HG03342 (cell line): ENCODE results near the gene LPP.

Experiments used
- ATAC-seq: cut with Tn5 transposase; IDR thresholded peaks from one replicate; pipeline ENCODE4 v1.9.1; 2021; ENCODE audit warnings: mild to moderate bottlenecking, moderate library complexity; ENCODE audit not compliant: unreplicated experiment

The LPP gene

GRCh38 chr3:188218603-188219002 lies 64.6 kb downstream of the LPP start:
- no peak for ATAC-seq

- ATAC-seq: no peak
Observed at GRCh38 chr3:188219147-188219546, 65.2 kb downstream of the LPP start.

GRCh38 chr3:188220097-188220788 lies 66.3 kb downstream of the LPP start:
- ATAC-seq: no peak

GRCh38 chr3:188220988-188221818 lies 67.2 kb downstream of the LPP start:
- no peak for ATAC-seq

GRCh38 chr3:188223936-188224335 lies 70.0 kb downstream of the LPP start:
- no peak for ATAC-seq

- no peak for ATAC-seq
Observed at GRCh38 chr3:188227442-188227841, 73.5 kb downstream of the LPP start.

- no peak for ATAC-seq
Observed at GRCh38 chr3:188229177-188229576, 75.2 kb downstream of the LPP start.

- no peak for ATAC-seq
Observed at GRCh38 chr3:188229726-188230125, 75.8 kb downstream of the LPP start.

GRCh38 chr3:188230962-188231361 lies 77.0 kb downstream of the LPP start:
- ATAC-seq: no peak

GRCh38 chr3:188231456-188231855 lies 77.5 kb downstream of the LPP start:
- ATAC-seq: no peak

- no peak for ATAC-seq
Observed at GRCh38 chr3:188232656-188233055, 78.7 kb downstream of the LPP start.

GRCh38 chr3:188233320-188233719 lies 79.4 kb downstream of the LPP start:
- ATAC-seq: no peak

GRCh38 chr3:188234132-188234531 lies 80.2 kb downstream of the LPP start:
- ATAC-seq: no peak

GRCh38 chr3:188236271-188236670 lies 82.3 kb downstream of the LPP start:
- ATAC-seq: no peak

- no peak for ATAC-seq
Observed at GRCh38 chr3:188239035-188239434, 85.1 kb downstream of the LPP start.

GRCh38 chr3:188239577-188239976 lies 85.6 kb downstream of the LPP start:
- no peak for ATAC-seq

GRCh38 chr3:188240189-188240981 lies 86.4 kb downstream of the LPP start:
- ATAC-seq: no peak

- ATAC-seq: no peak
Observed at GRCh38 chr3:188241072-188241471, 87.1 kb downstream of the LPP start.

- no peak for ATAC-seq
Observed at GRCh38 chr3:188241883-188242282, 87.9 kb downstream of the LPP start.

GRCh38 chr3:188242436-188243123 lies 88.6 kb downstream of the LPP start:
- ATAC-seq: no peak
